Glutamatergic neuron (in vitro differentiated cells): Measurements from ENCODE around the gene PRKAG2. TPM values are rescaled to one million over a fixed set of nuclear protein-coding genes. Genes with fewer than 3 reads are reported as not detected.

Source experiments
- DNase-seq: peaks from one replicate; pipeline ENCODE4 v3.0.0; 2022
- H3K27ac Mint-ChIP-seq: one replicate; pipeline ENCODE4 v1.8.0; 2020; ENCODE audit warnings: mild to moderate bottlenecking, mixed read lengths, inconsistent platforms; ENCODE audit not compliant: unreplicated experiment
- H3K27me3 Mint-ChIP-seq: one replicate; pipeline ENCODE4 v1.8.0; 2020; ENCODE audit warnings: mild to moderate bottlenecking, moderate library complexity, mixed read lengths, inconsistent platforms; ENCODE audit not compliant: unreplicated experiment
- H3K36me3 Mint-ChIP-seq: one replicate; pipeline ENCODE4 v1.8.0; 2020; ENCODE audit warnings: mild to moderate bottlenecking, mixed read lengths, inconsistent platforms; ENCODE audit not compliant: unreplicated experiment
- H3K4me1 Mint-ChIP-seq: one replicate; pipeline ENCODE4 v1.8.0; 2020; ENCODE audit warnings: mild to moderate bottlenecking, low read depth, mixed read lengths, inconsistent platforms; ENCODE audit not compliant: unreplicated experiment
- H3K4me3 Mint-ChIP-seq: one replicate; pipeline ENCODE4 v1.8.0; 2020; ENCODE audit warnings: mild to moderate bottlenecking, mixed read lengths, inconsistent platforms; ENCODE audit not compliant: unreplicated experiment
- H3K9me3 Mint-ChIP-seq: one replicate; pipeline ENCODE4 v1.8.0; 2020; ENCODE audit warnings: mild to moderate bottlenecking, moderate library complexity, mixed read lengths, inconsistent platforms; ENCODE audit not compliant: unreplicated experiment
- CTCF ChIP-seq: fragments of 200-600 bp; sonication (generic); IDR thresholded peaks from one replicate; pipeline ENCODE4 v1.5.0; 2021; ENCODE audit not compliant: partially characterized antibody, unreplicated experiment
- total RNA-seq: library from RNA; stranded (reverse); fragmentation: NEBNext Ultra II Directional; extraction: Animal tissue kit (Norgen Biotek cat#: 25700); gene quantifications from one replicate; pipeline ENCODE4 v1.2.1, GENCODE V29; 2021; ENCODE audit not compliant: unreplicated experiment

PRKAG2 gene
- total RNA-seq, 1 donor from 2014 or later: 24.7 TPM

GRCh38 chr7:151696721-151697514, 180.0 kb downstream of the PRKAG2 start:
- no peak for TF ChIP-seq CTCF
- Mint-ChIP-seq H3K27me3 (peaks cover 4% of the 10 kb centered on the region), H3K36me3 (no peaks in the 10 kb centered on the region), H3K4me1 (peaks cover 8% of the 10 kb centered on the region), H3K4me3 (no peak overlapping the region), H3K27ac (no peak overlapping the region), H3K9me3 (peaks cover 9% of the 10 kb centered on the region)
- peak; percentile 32 for DNase-seq

GRCh38 chr7:151695951-151696541, 180.9 kb downstream of the PRKAG2 start:
- Mint-ChIP-seq H3K4me1 (peaks cover 8% of the 10 kb centered on the region), H3K4me3 (no peak overlapping the region), H3K27me3 (peaks cover 1% of the 10 kb centered on the region), H3K36me3 (no peaks in the 10 kb centered on the region), H3K9me3 (peaks cover 9% of the 10 kb centered on the region), H3K27ac (no peak overlapping the region)
- DNase-seq: no peak
- no peak for TF ChIP-seq CTCF

GRCh38 chr7:151694828-151695580, 181.9 kb downstream of the PRKAG2 start:
- no peak for DNase-seq
- Mint-ChIP-seq H3K36me3 (no peaks in the 10 kb centered on the region), H3K4me1 (peaks cover 8% of the 10 kb centered on the region), H3K4me3 (no peak overlapping the region), H3K27ac (no peak overlapping the region), H3K9me3 (peaks cover 9% of the 10 kb centered on the region), H3K27me3 (peaks cover 1% of the 10 kb centered on the region)
- TF ChIP-seq CTCF: no peak

- peaks cover 8% of the 10 kb centered on the region for H3K4me1 Mint-ChIP-seq
- TF ChIP-seq CTCF: no peak
- H3K36me3 Mint-ChIP-seq: no peaks in the 10 kb centered on the region
- no peak overlapping the region for H3K4me3 Mint-ChIP-seq
- no peak for DNase-seq
- peaks cover 9% of the 10 kb centered on the region for H3K9me3 Mint-ChIP-seq
- H3K27ac Mint-ChIP-seq: no peak overlapping the region
- peaks cover 1% of the 10 kb centered on the region for H3K27me3 Mint-ChIP-seq
These were observed 182.5 kb downstream of the PRKAG2 start for GRCh38 chr7:151694441-151694827.
